Hematopoietic multipotent progenitor cell treated with erythropoietin and hydrocortisone succinate and interleukin-3 and kit ligand, for 17 days (in vitro differentiated cells): ENCODE measurements around the gene MRPS12.
"Not testable (repeated sequence)": the region's sequence is repeated elsewhere in the genome, so short reads cannot be mapped to it uniquely, and the experiment has no call there.

Source experiments
- DNase-seq: peaks from one replicate; pipeline ENCODE4 v3.0.0-alpha.2; 2015; ENCODE audit warnings: low spot score

The MRPS12 gene

DNA sequence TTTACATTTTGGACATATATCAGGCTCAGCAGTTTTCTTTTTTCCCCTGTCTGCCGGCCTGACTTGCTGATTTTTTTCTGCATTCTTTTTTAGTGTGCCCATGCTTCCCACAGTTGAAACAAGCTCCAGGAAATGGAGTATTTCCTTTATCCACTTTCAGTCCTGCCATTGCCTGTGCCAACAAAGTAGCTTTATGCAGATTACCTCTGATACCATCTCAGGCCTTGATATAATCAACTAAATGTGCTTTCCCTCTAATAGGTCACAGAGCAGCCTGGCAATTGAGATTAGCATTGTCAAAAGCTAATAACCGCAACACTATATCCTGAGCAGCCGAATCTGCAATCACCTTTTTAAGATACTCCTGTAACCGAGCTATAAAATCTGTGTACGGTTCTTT is 9.2 kb downstream of the MRPS12 start:
- no peak for DNase-seq

DNA sequence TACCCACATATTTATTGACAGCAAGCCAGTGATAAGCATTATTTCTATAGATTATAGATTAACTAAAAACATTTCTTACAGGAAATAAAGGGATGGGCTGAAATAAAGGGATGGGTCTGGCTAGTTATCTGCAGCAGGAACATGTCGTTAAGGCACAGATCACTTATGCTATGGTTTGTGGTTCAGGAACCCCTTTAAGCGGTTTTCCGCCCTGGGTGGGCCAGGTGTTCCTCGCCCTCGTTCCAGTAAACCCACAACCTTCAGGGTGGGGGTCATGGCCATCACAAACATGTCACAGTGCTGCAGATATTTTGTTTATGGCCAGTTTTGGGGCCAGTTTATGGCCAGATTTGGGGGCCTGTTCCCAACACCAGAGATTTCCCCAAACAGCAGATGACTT is 10.7 kb downstream of the MRPS12 start:
- not testable (repeated sequence) for DNase-seq

DNA sequence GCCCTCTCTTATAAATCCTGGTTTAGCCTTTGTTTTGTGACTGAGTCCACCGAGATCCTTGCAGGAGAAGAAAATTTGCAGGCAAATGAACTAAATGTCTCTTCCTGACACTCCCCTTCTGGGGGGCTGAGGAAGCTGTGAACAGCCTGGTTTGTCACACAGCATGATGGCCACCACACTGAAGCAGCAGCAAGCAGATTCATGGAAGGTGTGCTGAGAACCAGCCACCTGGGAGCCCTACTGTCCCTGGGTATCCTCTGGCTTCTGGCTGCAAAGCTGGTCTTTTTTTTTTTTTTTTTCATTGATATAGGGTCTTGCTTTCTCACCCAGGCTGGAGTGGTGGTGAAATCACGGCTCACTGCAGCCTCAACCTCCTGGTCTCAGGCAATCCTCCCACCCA is 11.2 kb downstream of the MRPS12 start:
- no peak for DNase-seq

DNA sequence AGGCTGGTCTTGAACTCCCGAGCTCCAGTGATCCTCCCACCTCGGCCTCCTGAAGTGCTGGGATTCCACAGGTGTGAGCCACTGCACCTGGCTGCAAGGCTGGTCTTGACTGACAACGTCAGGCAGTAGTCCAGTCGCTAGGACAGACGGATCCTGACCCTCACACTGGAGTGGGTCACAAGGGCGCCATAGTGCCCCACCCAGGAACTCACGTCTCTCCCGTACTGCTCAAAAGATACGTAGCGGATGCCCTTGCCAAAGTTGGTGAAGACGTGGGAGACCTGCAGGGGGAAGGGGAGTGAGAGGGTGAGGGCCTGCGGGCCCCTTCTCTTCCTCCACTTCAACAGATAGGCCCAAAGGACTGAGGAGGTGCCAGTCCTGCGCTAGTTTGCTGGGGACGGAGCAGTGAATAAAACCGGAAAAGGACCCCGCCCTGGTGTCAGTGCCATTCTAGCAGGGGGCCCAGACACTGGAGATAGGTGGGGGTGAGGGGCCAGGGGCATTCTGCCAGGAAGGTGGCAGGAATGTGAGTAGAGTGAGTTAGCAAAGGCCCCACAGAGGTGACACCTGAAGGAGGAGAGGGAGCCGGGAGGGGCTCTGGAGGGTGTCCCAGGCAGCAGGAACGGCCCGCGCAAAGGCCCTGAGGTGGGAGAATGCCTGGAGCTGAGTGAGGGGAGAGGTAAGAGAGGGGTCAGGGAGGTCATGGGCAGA is 11.9 kb downstream of the MRPS12 start:
- no peak for DNase-seq

DNA sequence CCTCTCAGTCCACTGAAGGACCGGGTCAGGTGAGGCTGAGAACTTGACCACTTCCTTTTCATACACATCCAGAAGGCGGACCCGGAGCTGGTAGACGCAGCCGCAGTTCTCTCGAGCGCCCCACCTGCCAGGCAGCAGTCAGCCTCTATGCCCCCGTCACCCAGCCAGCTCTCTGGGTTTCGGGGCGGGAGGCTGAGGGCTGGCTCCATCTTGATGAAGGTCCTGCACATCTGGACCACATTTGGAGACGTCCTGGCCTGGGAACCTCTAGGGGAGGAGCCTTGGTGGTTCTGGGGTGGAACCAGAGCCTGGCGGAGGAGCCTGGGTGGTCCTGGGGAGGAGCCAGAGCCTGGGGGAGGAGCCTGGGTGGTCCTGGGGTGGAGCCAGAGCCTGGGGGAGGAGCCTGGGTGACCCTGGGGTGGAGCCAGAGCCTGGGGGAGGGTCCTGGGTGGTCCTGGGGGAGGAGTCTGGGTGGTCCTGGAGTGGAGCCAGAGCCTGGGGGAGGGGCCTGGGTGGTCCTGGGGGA is 14.3 kb downstream of the MRPS12 start:
- no peak for DNase-seq

DNA sequence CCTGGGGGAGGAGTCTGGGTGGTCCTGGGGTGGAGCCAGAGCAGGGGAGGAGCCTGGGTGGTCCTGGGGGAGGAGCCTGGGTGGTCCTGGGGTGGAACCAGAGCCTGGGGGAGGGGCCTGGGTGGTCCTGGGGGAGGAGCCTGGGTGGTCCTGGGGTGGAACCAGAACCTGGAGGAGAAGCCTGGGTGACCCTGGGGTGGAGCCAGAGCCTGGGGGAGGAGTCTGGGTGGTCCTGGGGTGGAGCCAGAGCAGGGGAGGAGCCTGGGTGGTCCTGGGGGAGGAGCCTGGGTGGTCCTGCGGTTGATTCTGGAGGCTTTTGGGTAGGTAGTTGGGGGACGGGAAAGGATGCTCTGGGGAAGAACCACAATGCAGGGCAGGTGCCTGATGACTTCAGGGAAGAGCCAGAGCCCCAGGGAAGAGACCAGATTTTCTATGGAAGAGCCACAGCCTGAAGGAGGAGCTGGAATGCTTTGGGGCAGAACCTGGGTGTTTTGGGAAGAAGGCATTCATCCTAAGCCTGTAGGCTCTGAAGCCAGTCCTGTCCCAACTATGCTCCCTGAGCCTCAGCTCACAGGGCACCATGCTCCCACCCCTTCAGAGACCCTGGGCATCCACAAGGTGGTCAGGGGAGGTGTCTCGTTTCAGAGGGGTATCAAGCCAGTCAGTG is 15.0 kb downstream of the MRPS12 start:
- no peak for DNase-seq

DNA sequence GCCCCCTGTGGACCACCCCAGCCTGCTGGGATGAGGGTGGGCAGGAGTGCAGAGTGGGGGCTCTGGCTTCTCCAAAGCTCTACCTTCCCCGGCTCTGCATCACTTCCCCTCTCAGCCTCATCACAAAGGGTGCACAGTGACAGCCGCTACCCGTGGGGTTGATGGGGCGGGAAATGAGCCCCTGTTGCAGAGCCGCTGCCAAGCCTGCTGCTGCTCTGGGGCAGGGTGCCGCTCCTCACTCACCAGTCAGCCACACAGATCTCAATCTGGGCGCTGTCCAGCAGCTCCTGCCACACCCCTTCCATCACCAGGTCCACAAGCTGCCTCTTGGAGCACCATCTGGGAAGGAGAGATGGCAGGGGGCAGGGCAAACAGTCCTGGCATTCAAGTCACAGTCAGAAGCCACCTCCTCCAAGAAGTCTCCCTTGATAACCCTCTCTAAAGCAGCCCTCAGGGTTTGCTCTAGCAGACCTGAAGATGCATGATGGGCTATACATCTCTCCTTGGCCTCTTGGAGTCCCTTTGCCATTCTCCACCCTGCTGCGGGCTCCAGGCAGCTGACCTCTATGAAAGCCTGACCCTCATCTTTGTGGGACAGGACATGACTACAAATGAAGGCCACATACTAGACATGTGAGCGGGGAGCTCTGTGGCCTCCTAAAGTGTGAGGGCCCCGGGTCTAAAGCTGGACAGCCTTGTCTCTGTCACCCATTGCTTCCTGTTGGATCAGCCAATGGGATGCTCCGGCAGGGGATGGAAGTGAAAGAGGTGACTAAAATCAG is 15.7 kb downstream of the MRPS12 start:
- no peak for DNase-seq

DNA sequence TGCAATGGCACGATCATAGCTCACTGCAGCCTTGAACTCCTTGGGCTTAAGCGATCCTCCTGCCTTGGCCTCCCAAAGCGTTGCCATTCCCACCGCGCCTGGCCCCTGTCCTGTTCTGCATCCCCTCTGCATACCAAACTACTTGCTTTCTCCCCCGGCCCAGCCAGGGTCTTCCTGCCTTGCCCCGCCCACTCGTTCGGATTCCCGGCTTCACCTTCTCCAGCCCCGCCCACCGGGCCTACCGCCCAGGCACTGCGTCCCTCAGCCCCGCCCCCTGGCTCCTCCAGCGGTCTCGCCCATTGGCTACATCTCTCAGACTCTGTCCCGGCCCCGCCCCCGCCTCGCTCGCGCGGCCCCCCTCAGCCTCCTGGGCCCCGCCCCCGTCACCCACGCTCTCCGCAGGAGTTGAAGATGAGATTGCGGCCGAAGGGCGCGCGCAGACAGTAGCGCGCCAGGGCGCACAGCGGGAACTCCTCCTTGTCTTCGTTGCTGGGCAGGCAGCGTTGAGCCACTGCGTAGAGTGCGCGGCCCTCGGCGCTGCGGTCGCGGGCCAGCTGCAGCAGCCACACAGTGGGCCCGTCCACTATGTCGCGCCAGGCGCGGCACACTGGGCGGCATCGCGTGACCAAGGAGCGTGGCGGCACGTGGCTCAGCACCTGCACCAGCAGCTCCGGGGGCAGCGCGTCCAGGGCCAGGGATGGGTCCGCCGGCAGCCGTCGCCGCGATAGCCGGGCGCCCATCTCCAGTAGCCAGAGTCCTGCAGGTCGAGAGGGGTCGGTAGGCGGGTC is 19.0 kb downstream of the MRPS12 start:
- peak; percentile 62 for DNase-seq

DNA sequence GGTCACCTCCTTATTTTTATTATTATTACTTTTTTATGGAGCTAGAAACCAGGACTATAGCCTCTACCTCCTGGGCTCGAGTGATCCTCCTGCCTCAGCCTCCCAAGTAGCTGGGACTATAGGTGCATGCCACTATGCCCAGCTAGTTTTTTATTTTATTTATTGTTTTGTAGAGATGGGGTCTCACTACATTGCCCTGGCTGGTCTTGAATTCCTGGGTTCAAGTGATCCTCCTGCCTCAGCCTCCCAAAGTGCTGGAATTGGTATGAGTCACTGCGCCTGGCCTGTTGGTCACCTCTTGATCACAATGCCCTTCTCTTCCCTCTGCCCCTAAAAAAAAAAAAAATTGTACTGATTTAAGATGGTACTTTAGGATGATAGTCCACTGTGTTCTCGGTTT is 20.4 kb downstream of the MRPS12 start:
- no peak for DNase-seq

DNA sequence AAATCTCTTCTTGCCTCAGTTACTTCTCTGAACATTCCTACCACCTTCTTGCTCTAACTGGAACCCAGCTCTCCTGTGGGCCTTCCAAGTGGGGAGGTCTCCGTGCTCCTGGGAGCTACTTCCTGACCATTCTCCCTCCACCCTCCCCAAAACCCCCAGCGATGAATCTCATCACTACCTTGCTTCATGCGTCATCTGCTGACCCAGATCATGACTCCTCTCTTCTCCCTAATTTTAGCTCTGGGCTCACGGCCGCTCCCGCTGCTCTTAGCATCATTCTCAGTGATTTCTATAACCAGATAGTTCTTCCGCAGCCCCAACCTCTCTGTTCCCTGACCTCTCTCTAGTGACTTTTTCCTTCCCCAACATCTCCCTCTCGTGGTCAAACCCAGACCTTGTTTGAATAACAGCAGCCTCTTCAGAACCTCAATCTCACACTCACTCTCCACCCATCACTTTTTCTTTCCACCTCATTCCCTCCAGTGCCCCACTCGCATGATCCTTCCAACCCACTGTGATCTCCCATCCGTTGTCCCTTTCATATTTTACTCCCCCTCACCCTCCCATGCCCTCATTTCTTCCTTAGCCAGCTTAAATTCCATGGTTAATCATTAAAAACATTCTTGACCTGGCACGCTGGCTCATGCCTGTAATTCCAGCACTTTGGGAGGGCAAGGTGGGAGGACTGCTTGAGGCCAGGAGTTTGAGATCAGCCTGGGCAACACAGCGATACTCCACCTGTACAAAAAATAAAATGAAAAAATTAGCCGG is 21.8 kb downstream of the MRPS12 start:
- DNase-seq: peak; percentile 25

DNA sequence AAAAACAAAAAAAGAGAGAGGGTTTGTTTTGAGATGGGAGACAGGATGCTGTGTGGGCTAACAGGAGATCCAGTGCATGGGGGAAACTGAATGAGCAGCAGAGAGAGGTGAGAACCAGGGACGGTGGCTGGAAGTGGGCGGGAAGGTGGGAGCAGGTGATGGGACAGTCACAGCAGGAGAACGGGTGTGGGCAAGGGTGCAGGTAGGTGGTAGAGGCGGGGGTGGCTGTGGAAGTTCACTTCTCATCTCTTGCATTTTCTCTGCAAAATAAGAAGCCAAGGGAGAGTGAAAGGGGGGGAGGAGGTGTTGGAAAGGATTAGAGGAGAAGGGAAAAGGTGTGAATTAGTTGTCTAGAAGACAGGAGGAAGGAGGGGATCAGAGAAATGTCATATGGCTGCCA is 22.9 kb downstream of the MRPS12 start:
- DNase-seq: no peak

DNA sequence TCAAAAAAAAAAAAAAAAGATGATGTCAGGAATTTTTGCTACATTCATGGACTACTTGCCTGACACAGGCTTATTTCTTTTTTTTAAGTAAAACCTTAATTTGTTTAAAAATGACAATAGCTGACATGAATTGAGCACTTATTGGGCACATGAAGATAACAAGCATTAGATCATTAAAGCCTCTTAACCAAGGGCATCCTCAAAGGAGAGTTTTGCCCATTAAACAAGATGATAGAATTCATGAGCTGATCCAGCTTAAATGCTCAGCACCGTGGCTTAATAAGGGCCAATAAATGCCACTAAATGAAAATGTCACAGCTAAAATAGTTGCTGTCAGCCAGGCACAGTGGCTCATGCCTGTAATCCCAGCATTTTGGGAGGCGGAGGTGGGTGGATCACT is 25.5 kb downstream of the MRPS12 start:
- no peak for DNase-seq

DNA sequence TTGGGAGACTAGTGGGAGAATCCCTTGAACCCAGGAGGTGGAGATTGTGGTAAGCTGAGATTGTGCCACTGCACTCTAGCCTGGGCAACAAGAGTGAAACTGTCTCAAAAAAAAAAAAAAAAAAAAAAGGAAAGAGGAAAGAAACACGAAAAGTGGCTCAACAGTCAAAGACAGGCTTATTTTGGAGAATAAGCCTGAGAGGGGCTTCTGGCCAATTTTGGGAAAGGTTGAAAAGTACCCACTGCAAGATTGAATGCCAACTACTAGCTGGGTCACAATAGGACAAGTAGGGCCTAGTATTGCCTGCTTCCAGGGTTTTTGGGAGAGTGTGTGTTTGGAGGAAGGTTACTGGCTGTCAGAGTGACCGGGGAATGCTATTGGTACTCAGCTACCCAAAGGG is 27.6 kb downstream of the MRPS12 start:
- DNase-seq: no peak

DNA sequence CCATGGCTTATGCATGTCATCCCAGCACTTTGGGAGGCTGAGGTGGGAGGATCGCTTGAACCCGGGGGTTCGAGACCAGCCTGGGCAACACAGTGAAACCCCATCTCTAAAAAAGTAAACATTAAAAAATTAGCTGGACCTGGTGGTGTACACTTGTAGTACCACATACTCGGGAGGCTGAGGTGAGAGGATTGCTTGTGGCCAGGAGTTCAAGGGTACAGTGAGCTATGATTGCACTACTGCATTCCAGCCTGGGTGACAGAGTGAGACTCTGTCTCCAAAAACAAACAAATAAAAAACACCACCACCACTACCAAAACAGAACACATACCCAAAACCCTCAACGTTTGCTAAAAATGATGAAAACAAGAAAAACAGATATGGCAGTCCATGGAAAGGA is 28.9 kb downstream of the MRPS12 start:
- no peak for DNase-seq

DNA sequence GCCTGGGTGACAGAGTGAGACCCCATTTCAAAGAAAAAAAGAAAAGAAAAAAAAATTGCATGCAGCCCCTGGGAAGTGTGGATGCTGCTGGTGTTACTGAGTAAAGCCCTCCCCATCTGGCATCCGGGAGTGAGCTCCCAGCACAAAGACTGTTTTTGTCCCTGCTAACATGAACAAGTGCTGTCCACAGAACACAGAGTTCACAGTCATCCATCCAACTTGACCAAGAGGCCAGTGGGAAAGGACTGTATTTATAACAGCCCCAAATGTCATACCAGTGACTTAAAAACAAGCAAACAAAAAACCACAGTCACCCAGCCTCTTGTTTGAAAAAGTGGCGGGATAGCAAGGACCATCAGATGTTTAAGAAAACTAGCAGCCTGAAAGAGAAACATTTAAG is 34.0 kb downstream of the MRPS12 start:
- no peak for DNase-seq

DNA sequence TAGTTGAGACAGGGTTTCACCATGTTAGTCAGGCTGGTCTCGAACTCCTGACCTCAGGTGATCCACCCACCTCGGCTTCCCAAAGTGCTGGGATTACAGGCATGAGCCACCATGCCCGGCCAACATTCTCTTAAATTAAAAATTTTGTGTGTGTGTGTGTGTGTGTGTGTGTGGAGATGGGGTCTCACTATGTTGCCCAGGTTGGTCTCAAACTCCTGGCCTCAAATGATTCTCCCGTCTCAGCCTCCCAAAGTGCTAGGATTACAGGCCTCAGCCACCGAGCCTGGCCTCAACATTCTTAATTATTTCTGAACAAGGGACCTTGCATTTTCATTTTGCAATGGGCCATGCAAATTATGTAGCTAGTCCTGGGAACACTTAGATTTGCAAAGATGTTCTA is 35.4 kb downstream of the MRPS12 start:
- not testable (repeated sequence) for DNase-seq

DNA sequence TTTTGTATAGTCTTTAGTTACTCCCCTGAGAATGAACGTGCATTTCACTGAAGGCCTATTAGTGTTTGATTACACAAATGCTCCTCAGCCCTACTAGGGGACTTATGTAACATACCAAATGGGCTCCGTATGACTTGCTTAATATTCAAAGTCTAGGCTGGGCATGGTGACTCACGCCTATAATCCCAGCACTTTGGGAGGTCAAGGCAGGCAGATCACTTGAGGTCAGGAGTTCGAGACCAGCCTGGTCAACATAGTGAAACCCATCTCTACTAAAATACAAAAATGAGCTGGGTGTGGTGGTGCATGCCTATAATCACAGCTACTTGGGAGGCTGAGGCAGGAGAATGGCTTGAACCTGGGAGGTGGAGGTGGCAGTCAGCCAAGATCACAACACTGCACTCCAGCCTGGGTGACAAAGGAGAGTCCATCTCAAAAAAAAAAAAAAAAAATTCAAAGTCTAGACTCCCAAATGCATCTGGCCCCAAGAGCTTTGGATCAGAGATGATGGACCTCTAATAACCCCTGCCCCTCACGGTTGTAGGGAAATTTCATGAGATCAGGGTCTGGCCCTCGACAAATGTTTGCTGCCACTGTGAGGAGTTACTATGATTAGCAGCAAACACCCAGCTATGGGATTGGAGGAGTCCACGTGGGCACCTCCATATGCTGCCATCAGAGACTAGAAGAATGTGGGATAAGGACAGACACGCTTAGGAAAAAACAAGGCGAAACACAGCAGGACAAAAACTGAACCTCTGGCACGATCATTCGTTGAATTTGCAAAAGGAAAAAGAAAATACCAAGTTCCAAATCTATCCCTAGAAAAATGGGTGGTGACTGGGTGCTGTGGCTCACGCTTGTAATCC is 40.2 kb downstream of the MRPS12 start:
- DNase-seq: no peak

DNA sequence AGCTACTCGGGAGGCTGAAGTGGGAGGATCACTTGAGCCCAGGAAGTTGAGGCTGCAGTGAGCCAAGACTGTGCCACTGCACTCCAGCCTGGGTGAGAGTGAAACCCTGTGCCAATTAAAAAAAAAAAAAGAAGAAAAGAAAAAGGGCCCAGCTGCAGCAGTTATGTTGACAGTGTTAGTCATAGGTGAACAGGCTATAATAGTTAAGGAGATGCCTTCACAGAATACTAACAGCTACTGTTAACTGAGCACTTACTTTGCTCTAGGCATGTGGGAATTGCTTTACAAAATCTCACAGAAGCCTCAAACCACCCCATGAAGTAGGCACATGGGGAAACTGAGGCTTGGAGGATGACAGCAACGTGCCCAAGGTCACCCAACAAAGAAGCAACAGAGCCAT is 40.9 kb downstream of the MRPS12 start:
- DNase-seq: no peak

DNA sequence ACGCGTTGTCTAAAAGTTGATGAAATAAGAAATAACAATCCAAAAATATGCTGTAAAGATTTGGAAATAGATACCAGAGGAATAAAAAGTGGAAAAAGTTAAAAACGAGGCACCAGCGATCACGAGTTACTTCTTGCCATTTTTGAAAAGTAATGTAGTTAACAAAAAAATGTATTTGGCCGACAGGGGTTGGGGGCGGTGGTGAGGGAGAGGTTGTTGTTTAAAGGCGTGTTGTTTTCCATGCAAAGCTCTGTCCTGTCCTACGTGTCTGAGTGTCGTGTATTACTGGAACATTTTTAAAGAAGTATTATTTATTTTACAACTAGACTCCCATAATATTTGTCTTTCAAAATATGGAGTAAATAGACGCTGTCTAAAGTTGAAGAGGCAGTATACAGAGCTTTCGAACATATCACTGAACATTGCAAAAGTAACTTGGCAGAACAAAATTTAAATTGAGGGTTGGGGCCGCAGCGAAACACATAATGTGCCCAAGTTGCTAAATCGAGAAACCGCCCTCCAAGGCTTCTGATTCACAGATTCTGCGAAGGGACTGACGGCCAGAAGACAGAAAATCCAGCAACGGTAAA is 44.0 kb downstream of the MRPS12 start:
- DNase-seq: no peak
